WTC11 (cell line): ENCODE data around the gene USP26. TPM values are rescaled to one million over a fixed set of nuclear protein-coding genes. Genes with fewer than 3 reads are reported as not detected.

Source experiments
- ATAC-seq: fragments of 200-7000 bp; cut with Tn5 transposase; 2 replicates; pipeline ENCODE4 v1.10.0; 2021; ENCODE audit warnings: mild to moderate bottlenecking, moderate library complexity
- CTCF ChIA-PET: fragments of 300-600 bp; sonication (Branson Sonifier 250); formaldehyde crosslinking; loops from one replicate; lab custom pipeline; 2021; ENCODE audit warnings: antibody characterized with exemption; lab: Charles Lee
- POLR2A ChIA-PET: fragments of 350-600 bp; sonication (Branson Sonifier 250); formaldehyde crosslinking; loops from one replicate; lab custom pipeline; 2021; ENCODE audit warnings: antibody characterized with exemption; lab: Charles Lee
- DNase-seq: peaks from one replicate; pipeline ENCODE4 v3.0.0; 2021; ENCODE audit warnings: low spot score
- H3K27ac Mint-ChIP-seq: 2 replicates; pipeline ENCODE4 v1.8.0; 2021; ENCODE audit warnings: mixed read lengths
- H3K27me3 Mint-ChIP-seq: 2 replicates; pipeline ENCODE4 v1.8.0; 2021; ENCODE audit warnings: low read depth, mild to moderate bottlenecking, moderate library complexity, mixed read lengths
- H3K36me3 Mint-ChIP-seq: 2 replicates; pipeline ENCODE4 v1.8.0; 2021; ENCODE audit warnings: mixed read lengths
- H3K4me1 Mint-ChIP-seq: 2 replicates; pipeline ENCODE4 v1.8.0; 2022; ENCODE audit warnings: mixed read lengths
- H3K4me3 Mint-ChIP-seq: 2 replicates; pipeline ENCODE4 v1.8.0; 2021; ENCODE audit warnings: mild to moderate bottlenecking, moderate library complexity, mixed read lengths
- H3K9me3 Mint-ChIP-seq: 2 replicates; pipeline ENCODE4 v1.8.0; 2021; ENCODE audit warnings: mixed read lengths
- ARID4B ChIP-seq: sonication (generic); formaldehyde crosslinking; IDR thresholded peaks from 2 replicates; pipeline ENCODE4 v1.8.0; 2023; ENCODE audit warnings: missing genetic modification reagents, mild to moderate bottlenecking, borderline replicate concordance
- ATF6 ChIP-seq: sonication (generic); formaldehyde crosslinking; IDR thresholded peaks from 2 replicates; pipeline ENCODE4 v1.8.1; 2023; ENCODE audit warnings: mild to moderate bottlenecking, missing genetic modification reagents
- E2F1 ChIP-seq: sonication (generic); formaldehyde crosslinking; IDR thresholded peaks from 2 replicates; pipeline ENCODE4 v1.8.0; 2022; ENCODE audit warnings: mild to moderate bottlenecking, missing genetic modification reagents
- FOXK1 ChIP-seq: sonication (generic); formaldehyde crosslinking; IDR thresholded peaks from 2 replicates; pipeline ENCODE4 v1.8.0; 2022; ENCODE audit warnings: mild to moderate bottlenecking, moderate library complexity, missing genetic modification reagents
- HMGA2 ChIP-seq: fragments of 250-450 bp; sonication (Bioruptor Pico); IDR thresholded peaks from 2 replicates; pipeline ENCODE4 v1.4.0; 2021; ENCODE audit warnings: mild to moderate bottlenecking, moderate library complexity
- KAT7 ChIP-seq: sonication (generic); formaldehyde crosslinking; IDR thresholded peaks from 2 replicates; pipeline ENCODE4 v1.8.1; 2023; ENCODE audit warnings: missing genetic modification reagents, mild to moderate bottlenecking, borderline replicate concordance
- OVOL2 ChIP-seq: fragments of 250-450 bp; sonication (Bioruptor Pico); IDR thresholded peaks from 2 replicates; pipeline ENCODE4 v1.9.0; 2021; ENCODE audit warnings: mild to moderate bottlenecking, borderline replicate concordance
- SMAD4 ChIP-seq: sonication (generic); formaldehyde crosslinking; IDR thresholded peaks from 2 replicates; pipeline ENCODE4 v1.8.0; 2022; ENCODE audit warnings: mild to moderate bottlenecking, missing genetic modification reagents
- TEAD1 ChIP-seq: sonication (generic); formaldehyde crosslinking; IDR thresholded peaks from 2 replicates; pipeline ENCODE4 v1.8.0; 2022; ENCODE audit warnings: mild to moderate bottlenecking, missing genetic modification reagents
- TEAD4 ChIP-seq: sonication (generic); formaldehyde crosslinking; IDR thresholded peaks from 2 replicates; pipeline ENCODE4 v1.8.0; 2022; ENCODE audit warnings: mild to moderate bottlenecking, missing genetic modification reagents
- ZNF219 ChIP-seq: sonication (generic); formaldehyde crosslinking; IDR thresholded peaks from 2 replicates; pipeline ENCODE4 v1.8.0; 2023; ENCODE audit warnings: missing genetic modification reagents, mild to moderate bottlenecking, borderline replicate concordance
- ZNF671 ChIP-seq: fragments of 250-450 bp; sonication (Bioruptor Pico); IDR thresholded peaks from 2 replicates; pipeline ENCODE4 v1.8.0; 2021; ENCODE audit warnings: mild to moderate bottlenecking
- total RNA-seq: library from RNA; stranded (reverse); gene quantifications from 3 replicates; pipeline ENCODE4 v1.2.3, GENCODE V29; 2021
- TF ChIP-seq, protein P1 (sequence below): sonication (generic); formaldehyde crosslinking; IDR thresholded peaks from 2 replicates; pipeline ENCODE4 v1.8.1; 2022; ENCODE audit warnings: mild to moderate bottlenecking, moderate library complexity, missing genetic modification reagents
- TF ChIP-seq, protein P2 (sequence below): sonication (generic); formaldehyde crosslinking; conservative IDR thresholded peaks from 2 replicates; pipeline ENCODE4 v1.8.1; 2023; ENCODE audit warnings: mild to moderate bottlenecking, low read depth, missing genetic modification reagents, moderate library complexity

Gene USP26
- total RNA-seq, 1 experiment from 2014 or later, result 0.11 TPM

GRCh38 chrX:133094098-133094731 lies 2.7 kb downstream of the USP26 start:
- no peak overlapping the region for H3K27ac Mint-ChIP-seq
- no peaks in the 10 kb centered on the region for H3K27me3 Mint-ChIP-seq
- ATAC-seq, result no peak
- POLR2A ChIA-PET, result interaction anchor here (0.6 kb wide), 1 partner anchor 168 kb away, joined by 4 read pairs; no protein-coding TSS in a partner anchor
- no peaks in the 10 kb centered on the region for H3K4me1 Mint-ChIP-seq
- DNase-seq, result no peak
- CTCF ChIA-PET, result interaction anchor here (2.1 kb wide), 1 partner anchor 89 kb away, joined by 6 read pairs; no protein-coding TSS in a partner anchor
- no peak for TF ChIP-seq E2F1
- TF ChIP-seq ZNF219, result no peak
- TF ChIP-seq ZNF671 (CRISPR knock-in tag), result no peak
- no peak for TF ChIP-seq OVOL2
- no peak for TF ChIP-seq TEAD1 (CRISPR knock-in tag)
- no peak for TF ChIP-seq FOXK1 (CRISPR knock-in tag)
- TF ChIP-seq KAT7 (CRISPR knock-in tag), result no peak
- no peak for TF ChIP-seq ATF6 (CRISPR knock-in tag)
- no peak for TF ChIP-seq ARID4B (CRISPR knock-in tag)
- TF ChIP-seq, all 79 proteins: peak for 0
- Mint-ChIP-seq H3K36me3 (no peaks in the 10 kb centered on the region), H3K9me3 (no peaks in the 10 kb centered on the region), H3K4me3 (no peak overlapping the region)

DNA sequence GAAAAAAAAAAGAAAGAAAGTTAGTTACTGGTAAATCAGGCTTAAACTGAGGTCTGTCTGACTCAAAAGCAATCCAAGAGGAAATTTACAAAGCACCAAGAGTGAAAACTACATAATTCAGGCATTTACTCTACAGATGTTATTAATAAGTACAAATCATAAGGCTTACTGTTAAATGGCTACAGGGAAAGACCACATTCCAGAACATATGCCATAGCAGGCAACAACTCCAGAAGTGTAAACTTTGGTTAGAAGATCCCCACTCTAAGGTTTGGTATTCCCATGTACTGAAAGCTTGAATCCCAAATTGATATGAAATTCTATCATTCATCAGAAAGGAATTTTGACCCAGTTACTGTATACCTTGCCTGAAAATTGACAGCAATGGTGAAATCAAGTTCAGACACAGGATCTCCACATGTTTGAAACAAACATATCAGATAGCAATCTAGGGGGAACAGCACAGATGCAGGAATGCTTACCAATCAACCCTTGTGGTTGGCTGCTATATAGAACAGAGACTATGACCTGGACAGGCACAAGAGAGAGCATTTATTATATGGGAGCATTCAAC lies 6.6 kb downstream of the USP26 start:
- no peak for TF ChIP-seq SMAD4
- TF ChIP-seq, protein P1, sequence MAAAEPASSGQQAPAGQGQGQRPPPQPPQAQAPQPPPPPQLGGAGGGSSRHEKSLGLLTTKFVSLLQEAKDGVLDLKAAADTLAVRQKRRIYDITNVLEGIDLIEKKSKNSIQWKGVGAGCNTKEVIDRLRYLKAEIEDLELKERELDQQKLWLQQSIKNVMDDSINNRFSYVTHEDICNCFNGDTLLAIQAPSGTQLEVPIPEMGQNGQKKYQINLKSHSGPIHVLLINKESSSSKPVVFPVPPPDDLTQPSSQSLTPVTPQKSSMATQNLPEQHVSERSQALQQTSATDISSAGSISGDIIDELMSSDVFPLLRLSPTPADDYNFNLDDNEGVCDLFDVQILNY (CRISPR knock-in tag), result no peak
- TF ChIP-seq ARID4B (CRISPR knock-in tag), result no peak
- no peak for TF ChIP-seq HMGA2 (CRISPR knock-in tag)
- TF ChIP-seq TEAD4, result no peak
- TF ChIP-seq, protein P2, sequence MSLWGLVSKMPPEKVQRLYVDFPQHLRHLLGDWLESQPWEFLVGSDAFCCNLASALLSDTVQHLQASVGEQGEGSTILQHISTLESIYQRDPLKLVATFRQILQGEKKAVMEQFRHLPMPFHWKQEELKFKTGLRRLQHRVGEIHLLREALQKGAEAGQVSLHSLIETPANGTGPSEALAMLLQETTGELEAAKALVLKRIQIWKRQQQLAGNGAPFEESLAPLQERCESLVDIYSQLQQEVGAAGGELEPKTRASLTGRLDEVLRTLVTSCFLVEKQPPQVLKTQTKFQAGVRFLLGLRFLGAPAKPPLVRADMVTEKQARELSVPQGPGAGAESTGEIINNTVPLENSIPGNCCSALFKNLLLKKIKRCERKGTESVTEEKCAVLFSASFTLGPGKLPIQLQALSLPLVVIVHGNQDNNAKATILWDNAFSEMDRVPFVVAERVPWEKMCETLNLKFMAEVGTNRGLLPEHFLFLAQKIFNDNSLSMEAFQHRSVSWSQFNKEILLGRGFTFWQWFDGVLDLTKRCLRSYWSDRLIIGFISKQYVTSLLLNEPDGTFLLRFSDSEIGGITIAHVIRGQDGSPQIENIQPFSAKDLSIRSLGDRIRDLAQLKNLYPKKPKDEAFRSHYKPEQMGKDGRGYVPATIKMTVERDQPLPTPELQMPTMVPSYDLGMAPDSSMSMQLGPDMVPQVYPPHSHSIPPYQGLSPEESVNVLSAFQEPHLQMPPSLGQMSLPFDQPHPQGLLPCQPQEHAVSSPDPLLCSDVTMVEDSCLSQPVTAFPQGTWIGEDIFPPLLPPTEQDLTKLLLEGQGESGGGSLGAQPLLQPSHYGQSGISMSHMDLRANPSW (CRISPR knock-in tag), result no peak
- ATAC-seq (no peak), DNase-seq (no peak)
- no peaks in the 10 kb centered on the region for H3K36me3 Mint-ChIP-seq
- H3K27ac Mint-ChIP-seq, result no peak overlapping the region
- ChIA-PET CTCF (no interaction called here), POLR2A (no interaction called here)
- H3K4me3 Mint-ChIP-seq, result no peak overlapping the region
- H3K27me3 Mint-ChIP-seq, result no peaks in the 10 kb centered on the region
- H3K9me3 Mint-ChIP-seq, result no peaks in the 10 kb centered on the region
- no peaks in the 10 kb centered on the region for H3K4me1 Mint-ChIP-seq
